Measurements from ENCODE around the gene RPL29. TPM values are rescaled to one million over a fixed set of nuclear protein-coding genes. Genes with fewer than 3 reads are reported as not detected.

Gene RPL29
- total and polyA plus RNA-seq, 2 of the 13 experiments (the other 11 are each of a cell fraction or from before 2014, with no cell fraction given) = 1,348 to 2,263 TPM

DNA sequence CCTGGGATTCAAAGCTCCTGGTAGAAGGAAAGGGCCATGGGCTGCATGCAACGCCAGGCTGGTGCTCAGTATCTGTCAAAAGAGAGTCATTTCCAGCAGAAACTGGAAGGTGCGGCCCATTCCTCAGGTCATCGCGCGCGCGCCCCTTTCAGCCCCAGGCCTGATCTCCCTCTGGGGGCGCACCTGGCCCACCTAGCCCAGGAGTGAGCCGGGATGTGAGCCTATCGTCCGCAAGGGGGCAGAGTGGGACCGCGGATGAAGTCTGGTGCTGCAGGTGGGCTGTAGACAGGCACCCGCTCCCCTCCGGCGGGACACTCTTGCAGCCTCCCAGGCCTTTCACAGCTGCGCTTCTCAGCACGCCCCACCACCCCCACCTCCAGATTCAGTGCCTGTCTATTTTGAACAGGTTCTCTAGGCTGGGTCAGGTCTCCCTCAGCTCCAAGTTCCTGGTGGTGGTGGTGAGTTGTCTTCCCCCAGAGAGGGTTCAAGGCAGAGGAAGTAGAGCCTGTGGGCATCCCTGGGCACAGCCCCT lies 5.8 kb upstream of the RPL29 start (continued):
- TF ChIP-seq ZFP37 (CRISPR knock-in tag; IDR thresholded peaks at IDR 0.05; ENCODE audit: borderline replicate concordance) (no peak), ELF1 (CRISPR knock-in tag; IDR thresholded peaks at IDR 0.05) (no peak), ZKSCAN8 (CRISPR knock-in tag; IDR thresholded peaks at IDR 0.05; ENCODE audit: borderline replicate concordance) (no peak), ZNF10 (CRISPR knock-in tag; IDR thresholded peaks at IDR 0.05; ENCODE audit: borderline replicate concordance, low read depth) (no peak), ZNF30 (CRISPR knock-in tag; IDR thresholded peaks at IDR 0.05) (no peak), ZNF124 (CRISPR knock-in tag; IDR thresholded peaks at IDR 0.05) (0 out of 2 replicates have a peak, but pooled peaks have one; percentile 61), MXD4 (CRISPR knock-in tag; IDR thresholded peaks at IDR 0.05) (0 out of 2 replicates have a peak, but pooled peaks have one; percentile 39), RARG (CRISPR knock-in tag; IDR thresholded peaks at IDR 0.05; ENCODE audit: low read depth) (no peak), ZNF878 (CRISPR knock-in tag; IDR thresholded peaks at IDR 0.05) (no peak), TAF1 (CRISPR knock-in tag; IDR thresholded peaks at IDR 0.05) (0 out of 2 replicates have a peak, but pooled peaks have one; percentile 23), CBX5 (CRISPR knock-in tag; IDR thresholded peaks at IDR 0.05; ENCODE audit: borderline replicate concordance) (peak; percentile 52; the same call in 1 of the 2 replicates), SMARCC2 (IDR thresholded peaks at IDR 0.05) (no peak), NFRKB (IDR thresholded peaks at IDR 0.05) (no peak), WIZ (CRISPR knock-in tag; IDR thresholded peaks at IDR 0.05) (no peak), DPF2 (CRISPR knock-in tag; IDR thresholded peaks at IDR 0.05; ENCODE audit: borderline replicate concordance, low read depth) (no peak)
- TF ChIP-seq, protein P1, sequence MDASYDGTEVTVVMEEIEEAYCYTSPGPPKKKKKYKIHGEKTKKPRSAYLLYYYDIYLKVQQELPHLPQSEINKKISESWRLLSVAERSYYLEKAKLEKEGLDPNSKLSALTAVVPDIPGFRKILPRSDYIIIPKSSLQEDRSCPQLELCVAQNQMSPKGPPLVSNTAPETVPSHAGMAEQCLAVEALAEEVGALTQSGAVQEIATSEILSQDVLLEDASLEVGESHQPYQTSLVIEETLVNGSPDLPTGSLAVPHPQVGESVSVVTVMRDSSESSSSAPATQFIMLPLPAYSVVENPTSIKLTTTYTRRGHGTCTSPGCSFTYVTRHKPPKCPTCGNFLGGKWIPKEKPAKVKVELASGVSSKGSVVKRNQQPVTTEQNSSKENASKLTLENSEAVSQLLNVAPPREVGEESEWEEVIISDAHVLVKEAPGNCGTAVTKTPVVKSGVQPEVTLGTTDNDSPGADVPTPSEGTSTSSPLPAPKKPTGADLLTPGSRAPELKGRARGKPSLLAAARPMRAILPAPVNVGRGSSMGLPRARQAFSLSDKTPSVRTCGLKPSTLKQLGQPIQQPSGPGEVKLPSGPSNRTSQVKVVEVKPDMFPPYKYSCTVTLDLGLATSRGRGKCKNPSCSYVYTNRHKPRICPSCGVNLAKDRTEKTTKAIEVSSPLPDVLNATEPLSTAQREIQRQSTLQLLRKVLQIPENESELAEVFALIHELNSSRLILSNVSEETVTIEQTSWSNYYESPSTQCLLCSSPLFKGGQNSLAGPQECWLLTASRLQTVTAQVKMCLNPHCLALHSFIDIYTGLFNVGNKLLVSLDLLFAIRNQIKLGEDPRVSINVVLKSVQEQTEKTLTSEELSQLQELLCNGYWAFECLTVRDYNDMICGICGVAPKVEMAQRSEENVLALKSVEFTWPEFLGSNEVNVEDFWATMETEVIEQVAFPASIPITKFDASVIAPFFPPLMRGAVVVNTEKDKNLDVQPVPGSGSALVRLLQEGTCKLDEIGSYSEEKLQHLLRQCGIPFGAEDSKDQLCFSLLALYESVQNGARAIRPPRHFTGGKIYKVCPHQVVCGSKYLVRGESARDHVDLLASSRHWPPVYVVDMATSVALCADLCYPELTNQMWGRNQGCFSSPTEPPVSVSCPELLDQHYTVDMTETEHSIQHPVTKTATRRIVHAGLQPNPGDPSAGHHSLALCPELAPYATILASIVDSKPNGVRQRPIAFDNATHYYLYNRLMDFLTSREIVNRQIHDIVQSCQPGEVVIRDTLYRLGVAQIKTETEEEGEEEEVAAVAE (CRISPR knock-in tag; IDR thresholded peaks at IDR 0.05; ENCODE audit: borderline replicate concordance) = no peak
- TF ChIP-seq, protein P2, sequence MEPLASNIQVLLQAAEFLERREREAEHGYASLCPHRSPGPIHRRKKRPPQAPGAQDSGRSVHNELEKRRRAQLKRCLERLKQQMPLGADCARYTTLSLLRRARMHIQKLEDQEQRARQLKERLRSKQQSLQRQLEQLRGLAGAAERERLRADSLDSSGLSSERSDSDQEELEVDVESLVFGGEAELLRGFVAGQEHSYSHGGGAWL (CRISPR knock-in tag; IDR thresholded peaks at IDR 0.05) = peak; percentile 49; the same call in 1 of the 2 replicates
- TF ChIP-seq, protein P3, sequence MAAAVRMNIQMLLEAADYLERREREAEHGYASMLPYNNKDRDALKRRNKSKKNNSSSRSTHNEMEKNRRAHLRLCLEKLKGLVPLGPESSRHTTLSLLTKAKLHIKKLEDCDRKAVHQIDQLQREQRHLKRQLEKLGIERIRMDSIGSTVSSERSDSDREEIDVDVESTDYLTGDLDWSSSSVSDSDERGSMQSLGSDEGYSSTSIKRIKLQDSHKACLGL (CRISPR knock-in tag; IDR thresholded peaks at IDR 0.05) = no peak
- TF ChIP-seq, protein P4, sequence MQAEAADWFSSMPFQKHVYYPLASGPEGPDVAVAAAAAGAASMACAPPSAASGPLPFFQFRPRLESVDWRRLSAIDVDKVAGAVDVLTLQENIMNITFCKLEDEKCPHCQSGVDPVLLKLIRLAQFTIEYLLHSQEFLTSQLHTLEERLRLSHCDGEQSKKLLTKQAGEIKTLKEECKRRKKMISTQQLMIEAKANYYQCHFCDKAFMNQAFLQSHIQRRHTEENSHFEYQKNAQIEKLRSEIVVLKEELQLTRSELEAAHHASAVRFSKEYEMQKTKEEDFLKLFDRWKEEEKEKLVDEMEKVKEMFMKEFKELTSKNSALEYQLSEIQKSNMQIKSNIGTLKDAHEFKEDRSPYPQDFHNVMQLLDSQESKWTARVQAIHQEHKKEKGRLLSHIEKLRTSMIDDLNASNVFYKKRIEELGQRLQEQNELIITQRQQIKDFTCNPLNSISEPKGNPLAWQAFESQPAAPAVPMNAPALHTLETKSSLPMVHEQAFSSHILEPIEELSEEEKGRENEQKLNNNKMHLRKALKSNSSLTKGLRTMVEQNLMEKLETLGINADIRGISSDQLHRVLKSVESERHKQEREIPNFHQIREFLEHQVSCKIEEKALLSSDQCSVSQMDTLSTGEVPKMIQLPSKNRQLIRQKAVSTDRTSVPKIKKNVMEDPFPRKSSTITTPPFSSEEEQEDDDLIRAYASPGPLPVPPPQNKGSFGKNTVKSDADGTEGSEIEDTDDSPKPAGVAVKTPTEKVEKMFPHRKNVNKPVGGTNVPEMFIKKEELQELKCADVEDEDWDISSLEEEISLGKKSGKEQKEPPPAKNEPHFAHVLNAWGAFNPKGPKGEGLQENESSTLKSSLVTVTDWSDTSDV (CRISPR knock-in tag; IDR thresholded peaks at IDR 0.05) = no peak
- TF ChIP-seq, protein P5, sequence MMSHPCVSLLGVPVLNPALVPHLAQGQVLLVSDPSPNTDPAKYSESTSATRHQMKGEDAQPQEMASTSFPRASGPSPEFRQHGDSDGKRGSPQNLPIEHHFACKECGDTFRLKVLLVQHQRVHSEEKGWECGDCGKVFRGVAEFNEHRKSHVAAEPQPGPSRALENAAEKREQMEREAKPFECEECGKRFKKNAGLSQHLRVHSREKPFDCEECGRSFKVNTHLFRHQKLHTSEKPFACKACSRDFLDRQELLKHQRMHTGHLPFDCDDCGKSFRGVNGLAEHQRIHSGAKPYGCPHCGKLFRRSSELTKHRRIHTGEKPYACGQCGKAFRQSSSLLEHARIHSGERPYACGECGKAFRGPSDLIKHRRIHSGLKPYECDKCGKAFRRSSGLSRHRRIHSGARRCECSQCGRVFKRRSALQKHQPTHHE (CRISPR knock-in tag; IDR thresholded peaks at IDR 0.05; ENCODE audit: borderline replicate concordance) = no peak
- TF ChIP-seq, protein P6, sequence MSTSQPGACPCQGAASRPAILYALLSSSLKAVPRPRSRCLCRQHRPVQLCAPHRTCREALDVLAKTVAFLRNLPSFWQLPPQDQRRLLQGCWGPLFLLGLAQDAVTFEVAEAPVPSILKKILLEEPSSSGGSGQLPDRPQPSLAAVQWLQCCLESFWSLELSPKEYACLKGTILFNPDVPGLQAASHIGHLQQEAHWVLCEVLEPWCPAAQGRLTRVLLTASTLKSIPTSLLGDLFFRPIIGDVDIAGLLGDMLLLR (CRISPR knock-in tag; IDR thresholded peaks at IDR 0.05) = no peak

Measured in HepG2 (cell line).